Heart left ventricle (tissue), 16 donors: ENCODE results near the gene L3MBTL1. TPM values are rescaled to one million over a fixed set of nuclear protein-coding genes. Genes with fewer than 3 reads are reported as not detected.

Experiments used
- ATAC-seq, 4 donors: fragments of 200-7000 bp; cut with Tn5 transposase; one replicate each; pipeline ENCODE4 v1.9.1; 2020 to 2022; ENCODE audit warnings: moderate library complexity in 4 of 4, mild to moderate bottlenecking in 3 of 4, moderate number of reproducible peaks in 1 of 4
- DNase-seq, 5 donors: peaks; one replicate each; pipeline ENCODE4 v3.0.0-alpha.2; 2020
- H3K27ac ChIP-seq, 12 donors: fragments of 200-600 bp; sonication (generic) in 4 of 12; one replicate each; pipeline versions ENCODE4 v1.5.0 to v1.8.0; 2016 to 2022; ENCODE audit warnings: mild to moderate bottlenecking in 2 of 12
- H3K27me3 ChIP-seq, 9 donors: fragments of 200-600 bp; sonication (generic) in 2 of 9; one replicate each; pipeline versions ENCODE4 v1.5.1 to v1.8.0; 2016 to 2022; ENCODE audit warnings: mild to moderate bottlenecking in 3 of 9
- H3K36me3 ChIP-seq, 9 donors: fragments of 200-600 bp; sonication (generic) in 2 of 9; one replicate each; pipeline versions ENCODE4 v1.5.0 to v1.8.0; 2018 to 2022; ENCODE audit warnings: mild to moderate bottlenecking in 2 of 9
- H3K4me1 ChIP-seq, 12 donors: fragments of 200-600 bp; sonication (generic) in 4 of 12; one replicate each; pipeline versions ENCODE4 v1.5.0 to v1.8.0; 2016 to 2022; ENCODE audit warnings: mild to moderate bottlenecking in 3 of 12
- H3K4me3 ChIP-seq, 12 donors: fragments of 200-600 bp; sonication (generic) in 4 of 12; one replicate each; pipeline versions ENCODE4 v1.5.0 to v1.8.0; 2017 to 2022; ENCODE audit warnings: mild to moderate bottlenecking in 9 of 12, moderate library complexity in 4 of 12
- H3K9me3 ChIP-seq, 12 donors: fragments of 200-600 bp; sonication (generic) in 4 of 12; one replicate each; pipeline versions ENCODE4 v1.5.0 to v1.8.0; 2016 to 2022; ENCODE audit warnings: mild to moderate bottlenecking in 1 of 12
- CTCF ChIP-seq, 12 donors: fragments of 200-600 bp; sonication (generic) in 4 of 12; IDR thresholded peaks; one replicate each; pipeline versions ENCODE4 v1.5.0 to v1.8.0; 2018 to 2022; ENCODE audit warnings: antibody characterized with exemption in 12 of 12, mild to moderate bottlenecking in 5 of 12
- POLR2A ChIP-seq, 2 donors: fragments of 450-650 bp; IDR thresholded peaks; one replicate each; pipeline ENCODE4 v1.6.1; 2017; ENCODE audit warnings: antibody characterized with exemption in 2 of 2, mild to moderate bottlenecking in 2 of 2, moderate library complexity in 2 of 2
- WGBS, 4 donors: extraction: QIAGEN DNeasy Blood & Tissue Kit in 2 of 4; methylation state at CpG; one replicate each; pipeline versions ENCODE4 v1.1.5 to v1.1.7; 2013 to 2018; 5-methylcytosine and 5-hydroxymethylcytosine counted together
- intact Hi-C, 10 donors: fragments of 100-400 bp; cut with DNase I; formaldehyde crosslinking; loops; one replicate each; pipeline versions ENCODE4 v1.11.1 to v1.14.2; 2022
- polyA plus RNA-seq, 2 donors: library from polyadenylated mRNA; stranded (reverse); fragments of 200-250 nt; gene quantifications; one replicate each; pipeline ENCODE4 v1.2.3, GENCODE V29; 2013
- total RNA-seq, 9 donors: library from RNA; depleted of rRNA in 2 of 9; stranded (reverse); fragments of >200 nt in 2 of 9; fragmentation: NEBNext Ultra II Directional in 3 of 9; extraction: Animal tissue kit (Norgen Biotek cat#: 25700) in 3 of 9; gene quantifications; one replicate each; pipeline versions ENCODE4 v1.1.0 to v1.2.4, GENCODE V29; 2016 to 2023
- donor health status: ischemic (EF 13 %, LVEDD 7.1; RV severe dilation, severe dysfunction).
- donor health status: healthy with polysubstance abuse.
- donor health status: DM: no; HTN: yes; CAD: no.
- donor health status: DM: no; HTN: no; CAD: no.
- donor health status: ischemic (EF 25% LVEDD 6.9; RV normal size, moderate dysfunction).
- donor health status: ischemic (EF 25% LVEDD 5.7; RV mildly dilated, moderate dysfunction).
- donor health status: healthy.
- donor health status: DM: yes; HTN: yes; CAD: no.
- donor health status: ischemic (EF 35%, LVEDD 5.7; RV mildly dilated, moderate dysfunction).
- donor health status: nonischemic (EF 11% LVEDD 7.7; RV severe dilation, severe dysfunction).
- donor health status: DM: yes; HTN: yes; CAD: no.
- donor health status: PGD.
- donor health status: ischemic (EF 29% LVEDD 5.4; RV normal size, mild dysfunction).
- donor health status: nonischemic (EF 23%, LVEDD 6.1; RV moderate dilation, normal function).

L3MBTL1 gene
- total and polyA plus RNA-seq, 11 donors, result 1.3 to 6.9 (median 3.8) TPM

GRCh38 chr20:43537921-43538877 is 30.7 kb downstream of the L3MBTL1 start:
- DNase-seq (peak in 4 of 5 donors; percentile 27 to 48 (median 46)), ATAC-seq (peak in 3 of 4 donors; percentile 57 to 72 (median 59))
- no peak overlapping the region for H3K27ac ChIP-seq
- no peaks in the 10 kb centered on the region for H3K27me3 ChIP-seq
- H3K4me1 ChIP-seq, result no peaks in the 10 kb centered on the region
- no peak overlapping the region for H3K4me3 ChIP-seq
- no peaks in the 10 kb centered on the region for H3K9me3 ChIP-seq
- 17 to 49% (median 30%) methylated on average over 3 to 4 of the region's 4 CpGs for WGBS, 4 donors
- TF ChIP-seq CTCF (IDR thresholded peaks at IDR 0.05) (peak; percentile 75 to 95 (median 86)), POLR2A (IDR thresholded peaks at IDR 0.05) (no peak)
- peaks cover 0 to 23% (median 6%) of the 10 kb centered on the region in 9 donors for H3K36me3 ChIP-seq
- intact Hi-C loops, result loop anchor here in 7 of 10 donors (2.0 to 10.0 kb wide), 6 partner anchors 54 to 544 kb away; partner anchors contain the start of gene IFT52 (in 1 of the 7)

GRCh38 chr20:43538878-43539700 is 31.6 kb downstream of the L3MBTL1 start:
- H3K27me3 ChIP-seq, result no peaks in the 10 kb centered on the region
- TF ChIP-seq CTCF (IDR thresholded peaks at IDR 0.05), result no peak
- no peak for TF ChIP-seq POLR2A (IDR thresholded peaks at IDR 0.05)
- H3K4me3 ChIP-seq, result no peak overlapping the region
- DNase-seq, result no peak
- no peak for ATAC-seq
- peaks cover 0 to 26% (median 6%) of the 10 kb centered on the region in 9 donors for H3K36me3 ChIP-seq
- no peaks in the 10 kb centered on the region for H3K9me3 ChIP-seq
- 66 to 80% (median 72%) methylated on average over 6 of the region's 6 CpGs for WGBS, 4 donors
- intact Hi-C loops, result loop anchor here in 7 of 10 donors (2.0 to 10.0 kb wide), 6 partner anchors 53 to 543 kb away; partner anchors contain the start of gene IFT52 (in 1 of the 7)
- no peaks in the 10 kb centered on the region for H3K4me1 ChIP-seq
- H3K27ac ChIP-seq, result no peak overlapping the region

- WGBS, 4 donors, result 86 to 89% (median 87%) methylated on average over 16 to 17 of the region's 17 CpGs
- Histone ChIP-seq H3K9me3 (no peaks in the 10 kb centered on the region), H3K27ac (no peak overlapping the region), H3K4me3 (no peak overlapping the region), H3K27me3 (no peaks in the 10 kb centered on the region), H3K36me3 (peaks cover 0 to 26% (median 8%) of the 10 kb centered on the region in 9 donors), H3K4me1 (no peaks in the 10 kb centered on the region)
- DNase-seq (no peak), ATAC-seq (no peak)
- no peak for TF ChIP-seq POLR2A (IDR thresholded peaks at IDR 0.05)
- no peak for TF ChIP-seq CTCF (IDR thresholded peaks at IDR 0.05)
- intact Hi-C loops, result loop anchor here in 9 of 10 donors (2.0 to 10.0 kb wide), 7 partner anchors 52 to 547 kb away; partner anchors contain the start of gene IFT52 (in 1 of the 9)
These were observed 32.6 kb downstream of the L3MBTL1 start for GRCh38 chr20:43539975-43540672.
